Nephron progenitor cell (in vitro differentiated cells): ENCODE measurements around the gene ASAP3.
A peak's percentile ranks its signal among the peaks of the same experiment; 100 is the strongest.

Experiments used
- DNase-seq: peaks from one replicate; pipeline ENCODE4 v3.0.0; 2021
- H3K27ac Mint-ChIP-seq: 2 replicates; pipeline ENCODE4 v1.8.0; 2021; ENCODE audit warnings: mild to moderate bottlenecking, moderate library complexity, mixed read lengths
- H3K27me3 Mint-ChIP-seq: 2 replicates; pipeline ENCODE4 v1.8.0; 2021; ENCODE audit warnings: mild to moderate bottlenecking, low read depth, mixed read lengths; ENCODE audit not compliant: poor library complexity
- H3K36me3 Mint-ChIP-seq: 2 replicates; pipeline ENCODE4 v1.8.0; 2021; ENCODE audit warnings: low read depth, mixed read lengths
- H3K4me1 Mint-ChIP-seq: 2 replicates; pipeline ENCODE4 v1.8.0; 2021; ENCODE audit warnings: mixed read lengths
- H3K4me3 Mint-ChIP-seq: 2 replicates; pipeline ENCODE4 v1.8.0; 2021; ENCODE audit warnings: mild to moderate bottlenecking, moderate library complexity, mixed read lengths
- H3K9me3 Mint-ChIP-seq: 2 replicates; pipeline ENCODE4 v1.8.0; 2021; ENCODE audit warnings: mild to moderate bottlenecking, moderate library complexity, mixed read lengths
- CTCF ChIP-seq: fragments of 200-600 bp; sonication (generic); IDR thresholded peaks from 2 replicates; pipeline ENCODE4 v1.5.0; 2021; ENCODE audit warnings: antibody characterized with exemption

Gene ASAP3

GRCh38 chr1:23475641-23476040 lies 8.3 kb downstream of the ASAP3 start:
- Mint-ChIP-seq H3K4me3 (no peak overlapping the region), H3K36me3 (no peaks in the 10 kb centered on the region), H3K27me3 (peaks cover 4% of the 10 kb centered on the region), H3K9me3 (no peaks in the 10 kb centered on the region), H3K27ac (no peak overlapping the region), H3K4me1 (peaks cover 53% of the 10 kb centered on the region)
- no peak for TF ChIP-seq CTCF
- DNase-seq, result no peak

GRCh38 chr1:23475134-23475628 lies 8.8 kb downstream of the ASAP3 start:
- TF ChIP-seq CTCF, result no peak
- H3K9me3 Mint-ChIP-seq, result no peaks in the 10 kb centered on the region

GRCh38 chr1:23473037-23473800 lies 10.8 kb downstream of the ASAP3 start:
- Mint-ChIP-seq H3K4me3 (no peak overlapping the region), H3K27me3 (peaks cover 4% of the 10 kb centered on the region), H3K9me3 (no peaks in the 10 kb centered on the region), H3K36me3 (no peaks in the 10 kb centered on the region), H3K27ac (peak overlapping the region; percentile 71), H3K4me1 (peaks cover 29% of the 10 kb centered on the region)
- no peak for DNase-seq
- TF ChIP-seq CTCF, result no peak

More at GRCh38 chr1:23475134-23475628, 8.8 kb downstream of the ASAP3 start:
- Mint-ChIP-seq H3K27ac (peak overlapping the region; percentile 12), H3K4me1 (peaks cover 48% of the 10 kb centered on the region), H3K4me3 (no peak overlapping the region), H3K36me3 (no peaks in the 10 kb centered on the region), H3K27me3 (peaks cover 4% of the 10 kb centered on the region)
- no peak for DNase-seq

GRCh38 chr1:23472351-23473036 lies 11.5 kb downstream of the ASAP3 start:
- TF ChIP-seq CTCF, result no peak
- Mint-ChIP-seq H3K27ac (peak overlapping the region; percentile 52), H3K4me1 (peaks cover 29% of the 10 kb centered on the region), H3K4me3 (no peak overlapping the region), H3K27me3 (peaks cover 4% of the 10 kb centered on the region), H3K36me3 (no peaks in the 10 kb centered on the region), H3K9me3 (no peaks in the 10 kb centered on the region)
- DNase-seq, result no peak

- Mint-ChIP-seq H3K27ac (no peak overlapping the region), H3K9me3 (no peaks in the 10 kb centered on the region), H3K4me1 (peaks cover 25% of the 10 kb centered on the region), H3K27me3 (no peaks in the 10 kb centered on the region), H3K4me3 (no peak overlapping the region), H3K36me3 (no peaks in the 10 kb centered on the region)
- TF ChIP-seq CTCF, result no peak
- DNase-seq, result no peak
Observed at GRCh38 chr1:23471473-23472075, 12.4 kb downstream of the ASAP3 start.
